ENCODE data around the gene SLF2. TPM values are rescaled to one million over a fixed set of nuclear protein-coding genes. Genes with fewer than 3 reads are reported as not detected.

The SLF2 gene
- total and polyA plus RNA-seq, 4 donors, result 4.0 to 18.8 (median 12.1) TPM

GRCh38 chr10:100887761-100888296 lies 24.9 kb upstream of the SLF2 start:
- 90% methylated on average over 14 of the region's 14 CpGs for WGBS
- no peak overlapping the region for H3K4me3 ChIP-seq (ENCODE audit: low read depth in 1 of 3, low read length in 3 of 3)
- TF ChIP-seq TAF1 (conservative IDR thresholded peaks at IDR 0.05), result no peak
- no peak for TF ChIP-seq SP1 (IDR thresholded peaks at IDR 0.05)
- TF ChIP-seq RAD21 (IDR thresholded peaks at IDR 0.05), result no peak
- H3K27ac ChIP-seq (ENCODE audit: low read depth in 1 of 2, low read length in 2 of 2), result no peak overlapping the region
- peaks cover 0 to 11% (median 0%) of the 10 kb centered on the region in 4 donors for H3K27me3 ChIP-seq (ENCODE audit: control insufficient read depth in 4 of 4, insufficient read depth in 4 of 4, low read length in 3 of 4)
- no peaks in the 10 kb centered on the region for H3K4me1 ChIP-seq (ENCODE audit: control insufficient read depth in 4 of 4, insufficient read depth in 4 of 4, low read length in 3 of 4)
- H3K36me3 ChIP-seq (ENCODE audit: control insufficient read depth in 4 of 4, insufficient read depth in 3 of 4, low read depth in 1 of 4, low read length in 3 of 4), result no peaks in the 10 kb centered on the region
- DNase-seq (ENCODE audit: low spot score), result no peak
- no peaks in the 10 kb centered on the region for H3K9me3 ChIP-seq (ENCODE audit: control insufficient read depth in 4 of 4, low read length in 3 of 4)
- H3K9ac ChIP-seq (ENCODE audit: low read depth in 1 of 2, low read length in 2 of 2), result no peak overlapping the region

- H3K27ac ChIP-seq (ENCODE audit: low read depth in 1 of 2, low read length in 2 of 2), result no peak overlapping the region
- DNase-seq (ENCODE audit: low spot score), result no peak
- no peak overlapping the region for H3K9ac ChIP-seq (ENCODE audit: low read depth in 1 of 2, low read length in 2 of 2)
- H3K27me3 ChIP-seq (ENCODE audit: control insufficient read depth in 4 of 4, insufficient read depth in 4 of 4, low read length in 3 of 4), result peaks cover 0 to 11% (median 0%) of the 10 kb centered on the region in 4 donors
- TF ChIP-seq RAD21 (IDR thresholded peaks at IDR 0.05) (peak in 1 of 2 donors; percentile 44), GABPA (IDR thresholded peaks at IDR 0.05 in 1 of 2, conservative IDR thresholded peaks at IDR 0.05 in 1 of 2) (no peak)
- no peaks in the 10 kb centered on the region for H3K9me3 ChIP-seq (ENCODE audit: control insufficient read depth in 4 of 4, low read length in 3 of 4)
- no peaks in the 10 kb centered on the region for H3K4me1 ChIP-seq (ENCODE audit: control insufficient read depth in 4 of 4, insufficient read depth in 4 of 4, low read length in 3 of 4)
- H3K4me3 ChIP-seq (ENCODE audit: low read depth in 1 of 3, low read length in 3 of 3), result no peak overlapping the region
- 54% methylated on average over 3 of the region's 3 CpGs for WGBS
- no peaks in the 10 kb centered on the region for H3K36me3 ChIP-seq (ENCODE audit: control insufficient read depth in 4 of 4, insufficient read depth in 3 of 4, low read depth in 1 of 4, low read length in 3 of 4)
Measured at GRCh38 chr10:100888957-100889356, 23.8 kb upstream of the SLF2 start.

- H3K27me3 ChIP-seq (ENCODE audit: control insufficient read depth in 4 of 4, insufficient read depth in 4 of 4, low read length in 3 of 4), result peaks cover 0 to 11% (median 0%) of the 10 kb centered on the region in 4 donors
- H3K4me1 ChIP-seq (ENCODE audit: control insufficient read depth in 4 of 4, insufficient read depth in 4 of 4, low read length in 3 of 4), result no peaks in the 10 kb centered on the region
- no peaks in the 10 kb centered on the region for H3K36me3 ChIP-seq (ENCODE audit: control insufficient read depth in 4 of 4, insufficient read depth in 3 of 4, low read depth in 1 of 4, low read length in 3 of 4)
- no peaks in the 10 kb centered on the region for H3K9me3 ChIP-seq (ENCODE audit: control insufficient read depth in 4 of 4, low read length in 3 of 4)
- no peak overlapping the region for H3K27ac ChIP-seq (ENCODE audit: low read depth in 1 of 2, low read length in 2 of 2)
- no peak overlapping the region for H3K9ac ChIP-seq (ENCODE audit: low read depth in 1 of 2, low read length in 2 of 2)
- WGBS, result 62% methylated on average over 4 of the region's 4 CpGs
- H3K4me3 ChIP-seq (ENCODE audit: low read depth in 1 of 3, low read length in 3 of 3), result no peak overlapping the region
- TF ChIP-seq ZBTB33 (IDR thresholded peaks at IDR 0.05), result no peak
- no peak for TF ChIP-seq TAF1 (conservative IDR thresholded peaks at IDR 0.05)
- no peak for TF ChIP-seq NR2F2 (IDR thresholded peaks at IDR 0.05)
- TF ChIP-seq ATF3 (IDR thresholded peaks at IDR 0.05), result no peak
- no peak for TF ChIP-seq MAX (IDR thresholded peaks at IDR 0.05)
- TF ChIP-seq JUND (IDR thresholded peaks at IDR 0.05), result no peak
- TF ChIP-seq CTCF (IDR thresholded peaks at IDR 0.05; ENCODE audit: low read depth, low read length, missing input control), result no peak
- no peak for TF ChIP-seq FOXA2 (IDR thresholded peaks at IDR 0.05)
- no peak for TF ChIP-seq REST (IDR thresholded peaks at IDR 0.05)
- TF ChIP-seq YY1 (IDR thresholded peaks at IDR 0.05), result no peak
- no peak for DNase-seq (ENCODE audit: low spot score)
Measured at GRCh38 chr10:100889546-100889945, 23.2 kb upstream of the SLF2 start.

Data from liver (tissue), 9 donors.